ENCODE measurements around the gene TBXAS1.

TBXAS1 gene

GRCh38 chr7:139821349-139822105 lies 7.5 kb upstream of the TBXAS1 start:
- Histone ChIP-seq H3K36me3 (ENCODE audit: control insufficient read depth in 2 of 2, insufficient read depth in 1 of 2, low read length in 2 of 2) (no peaks in the 10 kb centered on the region), H3K4me1 (ENCODE audit: control insufficient read depth, insufficient read depth, low read length) (no peaks in the 10 kb centered on the region), H3K27ac (ENCODE audit: extremely low read depth, low read depth, low read length) (no peak overlapping the region), H3K4me3 (ENCODE audit: low read depth, low read length) (no peak overlapping the region), H3K9me3 (ENCODE audit: control insufficient read depth, insufficient read depth, low read depth, low read length) (no peaks in the 10 kb centered on the region)
- CTCF ChIA-PET: no interaction called here
- POLR2A ChIA-PET: no interaction called here
- TF ChIP-seq ZNF629 (tag by site-specific recombination; IDR thresholded peaks at IDR 0.05) (no peak), ZNF148 (tag by site-specific recombination; IDR thresholded peaks at IDR 0.05; ENCODE audit: borderline replicate concordance) (no peak), OVOL3 (tag by site-specific recombination; IDR thresholded peaks at IDR 0.05) (no peak), ZNF426 (tag by site-specific recombination; IDR thresholded peaks at IDR 0.05) (no peak), ZNF23 (tag by site-specific recombination; IDR thresholded peaks at IDR 0.05; ENCODE audit: borderline replicate concordance) (no peak), ZNF248 (tag by site-specific recombination; IDR thresholded peaks at IDR 0.05) (no peak), ZSCAN16 (tag by site-specific recombination; IDR thresholded peaks at IDR 0.05) (no peak), ZNF133 (tag by site-specific recombination; IDR thresholded peaks at IDR 0.05) (no peak), ZNF24 (tag by site-specific recombination; IDR thresholded peaks at IDR 0.05) (no peak), ZBTB20 (tag by site-specific recombination; IDR thresholded peaks at IDR 0.05) (no peak), ZNF274 (IDR thresholded peaks at IDR 0.05; ENCODE audit: low read length) (no peak), ZNF274 (tag by site-specific recombination; IDR thresholded peaks at IDR 0.05; ENCODE audit: borderline replicate concordance) (no peak), ZNF473 (tag by site-specific recombination; IDR thresholded peaks at IDR 0.05) (no peak), ZNF76 (tag by site-specific recombination; IDR thresholded peaks at IDR 0.05; ENCODE audit: borderline replicate concordance, low read depth) (no peak), KLF7 (tag by site-specific recombination; IDR thresholded peaks at IDR 0.05; ENCODE audit: borderline replicate concordance) (no peak), GLIS1 (tag by site-specific recombination; IDR thresholded peaks at IDR 0.05) (no peak), TRIM28 (IDR thresholded peaks at IDR 0.05; ENCODE audit: borderline replicate concordance, low read length) (no peak), ZNF549 (tag by site-specific recombination; IDR thresholded peaks at IDR 0.05) (no peak)
- TF ChIP-seq, protein P1, sequence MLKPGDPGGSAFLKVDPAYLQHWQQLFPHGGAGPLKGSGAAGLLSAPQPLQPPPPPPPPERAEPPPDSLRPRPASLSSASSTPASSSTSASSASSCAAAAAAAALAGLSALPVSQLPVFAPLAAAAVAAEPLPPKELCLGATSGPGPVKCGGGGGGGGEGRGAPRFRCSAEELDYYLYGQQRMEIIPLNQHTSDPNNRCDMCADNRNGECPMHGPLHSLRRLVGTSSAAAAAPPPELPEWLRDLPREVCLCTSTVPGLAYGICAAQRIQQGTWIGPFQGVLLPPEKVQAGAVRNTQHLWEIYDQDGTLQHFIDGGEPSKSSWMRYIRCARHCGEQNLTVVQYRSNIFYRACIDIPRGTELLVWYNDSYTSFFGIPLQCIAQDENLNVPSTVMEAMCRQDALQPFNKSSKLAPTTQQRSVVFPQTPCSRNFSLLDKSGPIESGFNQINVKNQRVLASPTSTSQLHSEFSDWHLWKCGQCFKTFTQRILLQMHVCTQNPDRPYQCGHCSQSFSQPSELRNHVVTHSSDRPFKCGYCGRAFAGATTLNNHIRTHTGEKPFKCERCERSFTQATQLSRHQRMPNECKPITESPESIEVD (tag by site-specific recombination; IDR thresholded peaks at IDR 0.05): no peak
- TF ChIP-seq, protein P2, sequence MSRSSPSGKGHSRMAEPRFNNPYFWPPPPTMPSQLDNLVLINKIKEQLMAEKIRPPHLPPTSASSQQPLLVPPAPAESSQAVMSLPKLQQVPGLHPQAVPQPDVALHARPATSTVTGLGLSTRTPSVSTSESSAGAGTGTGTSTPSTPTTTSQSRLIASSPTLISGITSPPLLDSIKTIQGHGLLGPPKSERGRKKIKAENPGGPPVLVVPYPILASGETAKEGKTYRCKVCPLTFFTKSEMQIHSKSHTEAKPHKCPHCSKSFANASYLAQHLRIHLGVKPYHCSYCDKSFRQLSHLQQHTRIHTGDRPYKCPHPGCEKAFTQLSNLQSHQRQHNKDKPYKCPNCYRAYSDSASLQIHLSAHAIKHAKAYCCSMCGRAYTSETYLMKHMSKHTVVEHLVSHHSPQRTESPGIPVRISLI (tag by site-specific recombination; IDR thresholded peaks at IDR 0.05): no peak
- TF ChIP-seq, protein P3, sequence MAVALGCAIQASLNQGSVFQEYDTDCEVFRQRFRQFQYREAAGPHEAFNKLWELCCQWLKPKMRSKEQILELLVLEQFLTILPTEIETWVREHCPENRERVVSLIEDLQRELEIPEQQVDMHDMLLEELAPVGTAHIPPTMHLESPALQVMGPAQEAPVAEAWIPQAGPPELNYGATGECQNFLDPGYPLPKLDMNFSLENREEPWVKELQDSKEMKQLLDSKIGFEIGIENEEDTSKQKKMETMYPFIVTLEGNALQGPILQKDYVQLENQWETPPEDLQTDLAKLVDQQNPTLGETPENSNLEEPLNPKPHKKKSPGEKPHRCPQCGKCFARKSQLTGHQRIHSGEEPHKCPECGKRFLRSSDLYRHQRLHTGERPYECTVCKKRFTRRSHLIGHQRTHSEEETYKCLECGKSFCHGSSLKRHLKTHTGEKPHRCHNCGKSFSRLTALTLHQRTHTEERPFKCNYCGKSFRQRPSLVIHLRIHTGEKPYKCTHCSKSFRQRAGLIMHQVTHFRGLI (tag by site-specific recombination; IDR thresholded peaks at IDR 0.05): no peak
